ENCODE data around the gene EVX2. TPM values are rescaled to one million over a fixed set of nuclear protein-coding genes. Genes with fewer than 3 reads are reported as not detected.

EVX2 gene
- total RNA-seq, 1 experiment from 2014 or later: not detected

GRCh38 chr2:176103194-176103593 is 19.4 kb upstream of the EVX2 start:
- H3K9me3 Mint-ChIP-seq (ENCODE audit: low read depth, unreplicated experiment): no peaks in the 10 kb centered on the region
- H3K36me3 Mint-ChIP-seq (ENCODE audit: insufficient read depth, unreplicated experiment): no peaks in the 10 kb centered on the region
- no peak for DNase-seq
- H3K27me3 Mint-ChIP-seq (ENCODE audit: unreplicated experiment): peaks cover 26% of the 10 kb centered on the region
- H3K27ac Mint-ChIP-seq (ENCODE audit: unreplicated experiment): no peak overlapping the region
- CTCF ChIA-PET: no interaction called here
- no peak for TF ChIP-seq CTCF (IDR thresholded peaks at IDR 0.05; ENCODE audit: unreplicated experiment)
- intact Hi-C loops (cut with micrococcal nuclease; ENCODE audit: unreplicated experiment): no loop called here
- H3K4me3 Mint-ChIP-seq (ENCODE audit: low read depth, unreplicated experiment): no peak overlapping the region
- peaks cover 10% of the 10 kb centered on the region for H3K4me1 Mint-ChIP-seq (ENCODE audit: low read depth, unreplicated experiment)
- BruUV-seq (replicated peaks): no TSS peak

- DNase-seq: no peak
- intact Hi-C loops (cut with micrococcal nuclease; ENCODE audit: unreplicated experiment): no loop called here
- no peak for TF ChIP-seq CTCF (IDR thresholded peaks at IDR 0.05; ENCODE audit: unreplicated experiment)
- no peak overlapping the region for H3K4me3 Mint-ChIP-seq (ENCODE audit: low read depth, unreplicated experiment)
- CTCF ChIA-PET: no interaction called here
- H3K9me3 Mint-ChIP-seq (ENCODE audit: low read depth, unreplicated experiment): no peaks in the 10 kb centered on the region
- H3K27me3 Mint-ChIP-seq (ENCODE audit: unreplicated experiment): peaks cover 26% of the 10 kb centered on the region
- peaks cover 18% of the 10 kb centered on the region for H3K4me1 Mint-ChIP-seq (ENCODE audit: low read depth, unreplicated experiment)
- no TSS peak for BruUV-seq (replicated peaks)
- no peak overlapping the region for H3K27ac Mint-ChIP-seq (ENCODE audit: unreplicated experiment)
- H3K36me3 Mint-ChIP-seq (ENCODE audit: insufficient read depth, unreplicated experiment): peaks cover 7% of the 10 kb centered on the region
Observed at GRCh38 chr2:176102309-176102866, 18.6 kb upstream of the EVX2 start.

- peaks cover 13% of the 10 kb centered on the region for H3K36me3 Mint-ChIP-seq (ENCODE audit: insufficient read depth, unreplicated experiment)
- no peaks in the 10 kb centered on the region for H3K9me3 Mint-ChIP-seq (ENCODE audit: low read depth, unreplicated experiment)
- peaks cover 25% of the 10 kb centered on the region for H3K27me3 Mint-ChIP-seq (ENCODE audit: unreplicated experiment)
- no peak for TF ChIP-seq CTCF (IDR thresholded peaks at IDR 0.05; ENCODE audit: unreplicated experiment)
- no peak overlapping the region for H3K27ac Mint-ChIP-seq (ENCODE audit: unreplicated experiment)
- intact Hi-C loops (cut with micrococcal nuclease; ENCODE audit: unreplicated experiment): no loop called here
- CTCF ChIA-PET: no interaction called here
- no peak overlapping the region for H3K4me3 Mint-ChIP-seq (ENCODE audit: low read depth, unreplicated experiment)
- H3K4me1 Mint-ChIP-seq (ENCODE audit: low read depth, unreplicated experiment): peaks cover 18% of the 10 kb centered on the region
- DNase-seq: no peak
- no TSS peak for BruUV-seq (replicated peaks)
Observed at GRCh38 chr2:176101842-176102241, 18.1 kb upstream of the EVX2 start.

GRCh38 chr2:176101216-176101830 is 17.6 kb upstream of the EVX2 start:
- Mint-ChIP-seq H3K4me3 (ENCODE audit: low read depth, unreplicated experiment) (no peak overlapping the region), H3K27me3 (ENCODE audit: unreplicated experiment) (peaks cover 20% of the 10 kb centered on the region), H3K4me1 (ENCODE audit: low read depth, unreplicated experiment) (peaks cover 15% of the 10 kb centered on the region), H3K9me3 (ENCODE audit: low read depth, unreplicated experiment) (no peaks in the 10 kb centered on the region), H3K36me3 (ENCODE audit: insufficient read depth, unreplicated experiment) (peaks cover 18% of the 10 kb centered on the region), H3K27ac (ENCODE audit: unreplicated experiment) (no peak overlapping the region)
- TF ChIP-seq CTCF (IDR thresholded peaks at IDR 0.05; ENCODE audit: unreplicated experiment): no peak
- no TSS peak for BruUV-seq (replicated peaks)
- intact Hi-C loops (cut with micrococcal nuclease; ENCODE audit: unreplicated experiment): no loop called here
- CTCF ChIA-PET: no interaction called here
- DNase-seq: no peak

Data from Calu3 (cell line).